ENCODE measurements around the gene KIAA1217. TPM values are rescaled to one million over a fixed set of nuclear protein-coding genes. Genes with fewer than 3 reads are reported as not detected.

KIAA1217 gene
- total RNA-seq, 1 experiment from 2014 or later: 18.6 TPM

DNA sequence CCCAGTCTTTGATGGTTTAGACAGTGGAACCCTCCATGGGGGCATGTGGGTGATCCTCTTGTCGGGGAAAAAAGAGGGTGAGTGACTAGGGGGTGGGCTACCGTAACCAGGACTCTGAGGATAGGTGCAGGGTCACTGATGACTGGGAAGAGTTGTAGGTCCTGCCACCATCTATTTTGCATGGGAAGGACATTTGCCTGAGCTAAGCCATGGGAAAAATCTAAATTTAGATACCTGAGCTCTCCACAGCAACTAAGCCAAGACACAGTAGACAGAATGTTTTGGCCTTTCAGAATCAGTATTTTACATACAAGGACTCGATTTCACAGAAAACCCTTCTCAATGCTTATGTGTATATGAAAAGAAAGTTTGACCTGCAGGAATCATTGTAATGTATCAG lies 52.7 kb downstream of the KIAA1217 start:
- DNase-seq: no peak
- Histone ChIP-seq H2AFZ (ENCODE audit: low read length) (no peak overlapping the region), H3K56ac (ENCODE audit: insufficient read length, low read depth, low read length) (no peak overlapping the region), H3K9me3 (ENCODE audit: control insufficient read depth, low read depth, low read length) (no peaks in the 10 kb centered on the region), H3K27me3 (ENCODE audit: insufficient read depth, low read length) (no peaks in the 10 kb centered on the region), H3K4me1 (ENCODE audit: insufficient read depth, low read length) (peaks cover 5% of the 10 kb centered on the region), H3K23me2 (ENCODE audit: insufficient read length, low read depth, low read length, poor library complexity, severe bottlenecking) (no peaks in the 10 kb centered on the region), H4K91ac (ENCODE audit: insufficient read length, low read depth, low read length) (no peak overlapping the region), H2BK120ac (ENCODE audit: low read depth, low read length, poor library complexity, severe bottlenecking) (no peak overlapping the region), H3K79me2 (ENCODE audit: insufficient read depth, low read length) (no peaks in the 10 kb centered on the region), H2BK15ac (ENCODE audit: low read depth, low read length) (no peak overlapping the region), H3K4ac (ENCODE audit: low read depth, low read length) (no peak overlapping the region), H2BK20ac (ENCODE audit: low read depth, low read length, poor library complexity, severe bottlenecking) (no peak overlapping the region), H3K18ac (ENCODE audit: insufficient read length, low read depth, low read length) (no peak overlapping the region), H4K20me1 (ENCODE audit: control insufficient read depth, insufficient read depth, insufficient read length) (no peaks in the 10 kb centered on the region), H3K9ac (ENCODE audit: extremely low read depth, insufficient read length, low read length) (no peak overlapping the region), H4K8ac (replicated peaks; ENCODE audit: insufficient read length, low read depth, low read length) (no peak overlapping the region), H3K79me1 (ENCODE audit: insufficient read depth, low read depth, low read length, poor library complexity, severe bottlenecking) (no peaks in the 10 kb centered on the region), H2BK5ac (ENCODE audit: insufficient read length, low read length) (no peak overlapping the region), H3K4me2 (ENCODE audit: insufficient read depth, insufficient read length, low read length) (no peak overlapping the region), H3K23ac (ENCODE audit: insufficient read length, low read depth, low read length) (no peak overlapping the region), H3T11ph (ENCODE audit: low read length) (no peak overlapping the region), H3K14ac (ENCODE audit: insufficient read depth, low read length) (no peak overlapping the region), H2BK12ac (ENCODE audit: insufficient read length, low read depth, low read length) (no peak overlapping the region), H2AK5ac (ENCODE audit: insufficient read length, low read length) (no peak overlapping the region), H4K5ac (ENCODE audit: insufficient read length, low read depth, low read length) (no peak overlapping the region), H3K27ac (ENCODE audit: insufficient read length, low read depth, low read length) (no peak overlapping the region)
- Mint-ChIP-seq H3K4me1 (peaks cover 23 to 33% of the 10 kb centered on the region in 2 experiments), H3K4me3 (no peak overlapping the region), H3K27ac (peak overlapping the region in 1 of 3 experiments; percentile 51; a peak in 1 of 7 replicates), H3K27me3 (ENCODE audit: low read depth) (no peaks in the 10 kb centered on the region), H3K36me3 (ENCODE audit: insufficient read depth in 1 of 3, low read depth in 3 of 3) (peaks cover 0 to 10% (median 6%) of the 10 kb centered on the region in 3 experiments; a peak in 4 of 7 replicates), H3K9me3 (peaks cover 0 to 3% of the 10 kb centered on the region in 2 experiments; a peak in 1 of 5 replicates)
- WGBS (ENCODE audit: extremely low coverage, insufficient read length, low lambda C conversion rate): no CpG with 5 or more reads among the region's 3 CpGs
- TF ChIP-seq, protein P1, sequence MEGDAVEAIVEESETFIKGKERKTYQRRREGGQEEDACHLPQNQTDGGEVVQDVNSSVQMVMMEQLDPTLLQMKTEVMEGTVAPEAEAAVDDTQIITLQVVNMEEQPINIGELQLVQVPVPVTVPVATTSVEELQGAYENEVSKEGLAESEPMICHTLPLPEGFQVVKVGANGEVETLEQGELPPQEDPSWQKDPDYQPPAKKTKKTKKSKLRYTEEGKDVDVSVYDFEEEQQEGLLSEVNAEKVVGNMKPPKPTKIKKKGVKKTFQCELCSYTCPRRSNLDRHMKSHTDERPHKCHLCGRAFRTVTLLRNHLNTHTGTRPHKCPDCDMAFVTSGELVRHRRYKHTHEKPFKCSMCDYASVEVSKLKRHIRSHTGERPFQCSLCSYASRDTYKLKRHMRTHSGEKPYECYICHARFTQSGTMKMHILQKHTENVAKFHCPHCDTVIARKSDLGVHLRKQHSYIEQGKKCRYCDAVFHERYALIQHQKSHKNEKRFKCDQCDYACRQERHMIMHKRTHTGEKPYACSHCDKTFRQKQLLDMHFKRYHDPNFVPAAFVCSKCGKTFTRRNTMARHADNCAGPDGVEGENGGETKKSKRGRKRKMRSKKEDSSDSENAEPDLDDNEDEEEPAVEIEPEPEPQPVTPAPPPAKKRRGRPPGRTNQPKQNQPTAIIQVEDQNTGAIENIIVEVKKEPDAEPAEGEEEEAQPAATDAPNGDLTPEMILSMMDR (conservative IDR thresholded peaks at IDR 0.05): no peak

Measured in H9 (cell line).